Spleen (tissue), 11 donors: ENCODE data around the gene PRDX1. TPM values are rescaled to one million over a fixed set of nuclear protein-coding genes. Genes with fewer than 3 reads are reported as not detected.
"Not testable (repeated sequence)": the region's sequence is repeated elsewhere in the genome, so short reads cannot be mapped to it uniquely, and the experiment has no call there.

ENCODE experiments used
- DNase-seq: peaks from one replicate; pipeline ENCODE4 v3.0.0-alpha.2; 2020
- H3K27ac ChIP-seq, 8 donors: fragments of 200-600 bp; sonication (generic) in 7 of 8; 1 replicate in 4 of 8; 2 replicates in 4 of 8; pipeline versions ENCODE4 v1.5.0 to v1.8.0; 2016 to 2021; ENCODE audit warnings: inconsistent platforms in 4 of 8, mild to moderate bottlenecking in 4 of 8, moderate library complexity in 1 of 8
- H3K27me3 ChIP-seq, 7 donors: fragments of 200-600 bp; sonication (generic) in 6 of 7; replicated peaks in 1 of 7; 1 replicate in 4 of 7; 2 replicates in 3 of 7; pipeline versions ENCODE4 v1.5.0 to v1.8.0; 2016 to 2021; ENCODE audit warnings: inconsistent platforms in 3 of 7, mild to moderate bottlenecking in 1 of 7
- H3K36me3 ChIP-seq, 6 donors: fragments of 200-600 bp; sonication (generic) in 5 of 6; 1 replicate in 4 of 6; 2 replicates in 2 of 6; pipeline versions ENCODE4 v1.5.0 to v1.8.0; 2016 to 2021; ENCODE audit warnings: inconsistent platforms in 2 of 6
- H3K4me1 ChIP-seq, 6 donors: fragments of 200-600 bp; sonication (generic) in 5 of 6; 1 replicate in 3 of 6; 2 replicates in 3 of 6; pipeline versions ENCODE4 v1.5.0 to v1.8.0; 2016 to 2021; ENCODE audit warnings: inconsistent platforms in 3 of 6
- H3K4me3 ChIP-seq, 8 donors: fragments of 200-600 bp; sonication (generic) in 7 of 8; 1 replicate in 4 of 8; 2 replicates in 4 of 8; pipeline versions ENCODE4 v1.5.0 to v1.8.0; 2016 to 2021; ENCODE audit warnings: inconsistent platforms in 4 of 8, mild to moderate bottlenecking in 4 of 8, moderate library complexity in 2 of 8
- H3K9me3 ChIP-seq, 8 donors: fragments of 200-600 bp; sonication (generic) in 7 of 8; 1 replicate in 4 of 8; 2 replicates in 4 of 8; pipeline versions ENCODE4 v1.5.0 to v1.8.0; 2016 to 2021; ENCODE audit warnings: inconsistent platforms in 4 of 8
- CTCF ChIP-seq, 11 experiments: fragments of 200-600 bp in 7 of 11; fragments of 450-650 bp in 4 of 11; sonication (generic) in 4 of 11; IDR thresholded peaks in 8 of 11; conservative IDR thresholded peaks in 3 of 11; 1 replicate in 7 of 11; 2 replicates in 4 of 11; pipeline versions ENCODE4 v1.4.0 to v1.8.0; 2016 to 2021; ENCODE audit warnings: antibody characterized with exemption in 11 of 11, inconsistent platforms in 4 of 11, mild to moderate bottlenecking in 1 of 11
- POLR2A ChIP-seq, 3 donors: fragments of 450-650 bp; IDR thresholded peaks; one replicate each; pipeline ENCODE4 v1.5.1; 2017; ENCODE audit warnings: antibody characterized with exemption in 3 of 3, mild to moderate bottlenecking in 1 of 3
- POLR2AphosphoS5 ChIP-seq, 3 donors: sonication (generic); formaldehyde crosslinking; IDR thresholded peaks; one replicate each; pipeline ENCODE4 v1.5.1; 2017; ENCODE audit warnings: antibody characterized with exemption in 3 of 3
- WGBS, 5 donors: extraction: QIAGEN DNeasy Blood & Tissue Kit in 3 of 5; methylation state at CpG; one replicate each; pipeline versions ENCODE4 v1.1.5 to v1.1.7; 2013 to 2018; 5-methylcytosine and 5-hydroxymethylcytosine counted together
- intact Hi-C: fragments of 100-400 bp; cut with DNase I; formaldehyde crosslinking; loops from one replicate; pipeline ENCODE4 v1.15.0; 2023; ENCODE audit warnings: low total_unique reads
- polyA plus RNA-seq, 3 donors: library from polyadenylated mRNA; stranded (reverse); fragments of 200-250 nt; gene quantifications; one replicate each; pipeline ENCODE4 v1.2.1, GENCODE V29; 2013
- total RNA-seq, 7 donors: library from RNA; depleted of rRNA in 3 of 7; stranded (reverse); fragments of >200 nt in 3 of 7; fragmentation: NEBNext Ultra II Directional in 4 of 7; extraction: Animal tissue kit (Norgen Biotek cat#: 25700) in 4 of 7; gene quantifications; one replicate each; pipeline versions ENCODE4 v1.1.0 to v1.2.1, GENCODE V29; 2016 to 2021
- donor health status: healthy with polysubstance abuse.
- donor health status: DM: no; HTN: no; CAD: no; lungs with moderate emphysema.
- donor health status: DM: no; HTN: no; CAD: no.
- donor health status: Bipolar disorder and iron deficiency.
- donor health status: healthy.
- donor health status: DM: no; HTN: no; CAD: no.
- donor health status: DM: yes; HTN: yes; CAD: no.

Gene PRDX1
- total and polyA plus RNA-seq, 10 donors, result 156 to 457 (median 247) TPM

DNA sequence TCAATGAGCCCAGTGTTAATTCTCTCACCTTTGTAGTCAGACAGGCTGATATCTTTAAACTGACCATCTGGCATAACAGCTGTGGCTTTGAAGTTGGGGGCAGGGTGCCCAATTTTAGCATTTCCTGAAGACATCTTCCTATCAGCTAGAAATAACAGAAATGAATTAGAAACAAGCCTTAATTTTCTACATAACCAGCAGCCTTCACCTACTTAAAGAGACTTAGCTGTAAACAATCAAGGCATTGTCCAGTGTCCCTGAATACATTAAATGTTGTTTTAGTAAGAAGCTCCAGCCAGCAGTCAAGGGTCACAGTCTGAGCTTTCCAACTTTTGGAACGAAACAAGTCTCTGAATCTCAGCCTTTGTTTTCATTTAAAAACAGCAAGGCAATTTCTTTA is 2.8 kb downstream of the PRDX1 start:
- peak overlapping the region in 6 of 8 donors; percentile 2 to 91 (median 33) for H3K27ac ChIP-seq
- peak overlapping the region in 3 of 8 donors; percentile 5 to 80 (median 23) for H3K4me3 ChIP-seq
- no peaks in the 10 kb centered on the region for H3K9me3 ChIP-seq
- H3K36me3 ChIP-seq, result peaks cover 0 to 49% (median 36%) of the 10 kb centered on the region in 6 donors
- H3K4me1 ChIP-seq, result peaks cover 14 to 52% (median 28%) of the 10 kb centered on the region in 6 donors
- DNase-seq, result no peak
- no peaks in the 10 kb centered on the region for H3K27me3 ChIP-seq
- no peak for TF ChIP-seq POLR2AphosphoS5 (IDR thresholded peaks at IDR 0.05)
- TF ChIP-seq CTCF (IDR thresholded peaks at IDR 0.05 in 8 of 11, conservative IDR thresholded peaks at IDR 0.05 in 3 of 11), result no peak
- no peak for TF ChIP-seq POLR2A (IDR thresholded peaks at IDR 0.05)
- 7 to 31% (median 21%) methylated on average over 1 of the region's 1 CpG for WGBS, 5 donors
- intact Hi-C loops, result loop anchor here (5.0 kb wide), 1 partner anchor 348 kb away; no protein-coding TSS in a partner anchor

- H3K9me3 ChIP-seq, DNase-seq, H3K27me3 ChIP-seq: not testable (repeated sequence)
- Histone ChIP-seq H3K4me1 (peaks cover 14 to 52% (median 28%) of the 10 kb centered on the region in 6 donors), H3K36me3 (peaks cover 0 to 55% (median 41%) of the 10 kb centered on the region in 6 donors), H3K4me3 (peak overlapping the region in 1 of 8 donors; percentile 80), H3K27ac (peak overlapping the region in 1 of 8 donors; percentile 91)
- intact Hi-C loops, result loop anchor here (5.0 kb wide), 1 partner anchor 349 kb away; no protein-coding TSS in a partner anchor
- 77 to 95% (median 90%) methylated on average over 4 of the region's 4 CpGs for WGBS, 5 donors
Observed at GRCh38 chr1:45518366-45518765, 3.3 kb downstream of the PRDX1 start.

GRCh38 chr1:45516465-45516864 is 5.2 kb downstream of the PRDX1 start:
- intact Hi-C loops, result loop anchor here (5.0 kb wide), 1 partner anchor 351 kb away; no protein-coding TSS in a partner anchor
- H3K27ac ChIP-seq, result no peak overlapping the region
- H3K36me3 ChIP-seq, result peaks cover 0 to 74% (median 59%) of the 10 kb centered on the region in 6 donors
- TF ChIP-seq POLR2A (IDR thresholded peaks at IDR 0.05) (no peak), POLR2AphosphoS5 (IDR thresholded peaks at IDR 0.05) (no peak), CTCF (IDR thresholded peaks at IDR 0.05 in 8 of 11, conservative IDR thresholded peaks at IDR 0.05 in 3 of 11) (no peak)
- no peaks in the 10 kb centered on the region for H3K27me3 ChIP-seq
- H3K4me3 ChIP-seq, result no peak overlapping the region
- no peaks in the 10 kb centered on the region for H3K9me3 ChIP-seq
- WGBS, 5 donors, result 85 to 91% (median 89%) methylated on average over 4 of the region's 4 CpGs
- peaks cover 14 to 45% (median 24%) of the 10 kb centered on the region in 6 donors for H3K4me1 ChIP-seq
- peak; percentile 29 for DNase-seq

DNA sequence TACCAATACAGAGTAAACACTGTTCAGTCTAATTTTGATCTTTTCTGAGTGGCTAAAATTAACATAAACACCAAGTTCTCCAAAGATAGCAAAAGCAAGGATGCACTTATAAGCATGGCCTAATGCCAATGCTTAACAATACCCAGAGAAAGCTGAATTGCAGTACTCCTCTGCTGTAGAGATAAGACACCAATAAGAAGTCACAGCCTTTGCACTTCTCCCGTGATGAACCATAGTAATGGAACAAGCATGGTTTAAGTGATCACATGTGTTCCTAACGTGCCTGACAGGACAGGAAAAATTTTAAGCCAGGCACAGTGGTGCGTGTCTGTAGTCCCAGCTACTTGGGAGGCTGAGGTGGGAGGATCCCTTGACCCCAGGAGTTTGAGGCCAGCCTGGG is 5.6 kb downstream of the PRDX1 start:
- no peak overlapping the region for H3K27ac ChIP-seq

GRCh38 chr1:45513532-45514260 is 8.0 kb downstream of the PRDX1 start:
- H3K36me3 ChIP-seq, result peaks cover 5 to 100% (median 87%) of the 10 kb centered on the region in 6 donors
- H3K27me3 ChIP-seq, DNase-seq, H3K27ac ChIP-seq, H3K9me3 ChIP-seq, H3K4me3 ChIP-seq: not testable (repeated sequence)
- intact Hi-C loops, result loop anchor here (5.0 kb wide), 1 partner anchor 59 kb away; no protein-coding TSS in a partner anchor
- 74 to 89% (median 84%) methylated on average over 9 of the region's 9 CpGs for WGBS, 5 donors
- peaks cover 0 to 19% (median 7%) of the 10 kb centered on the region in 6 donors for H3K4me1 ChIP-seq

More for the DNA sequence above, 5.6 kb downstream of the PRDX1 start:
- Histone ChIP-seq H3K36me3 (peaks cover 0 to 78% (median 63%) of the 10 kb centered on the region in 6 donors), H3K4me3 (no peak overlapping the region), H3K9me3 (no peaks in the 10 kb centered on the region), H3K4me1 (peaks cover 14 to 42% (median 24%) of the 10 kb centered on the region in 6 donors), H3K27me3 (no peaks in the 10 kb centered on the region)
- WGBS, 5 donors, result 62 to 90% (median 76%) methylated on average over 3 of the region's 3 CpGs
- TF ChIP-seq POLR2A (IDR thresholded peaks at IDR 0.05), result no peak
- no peak for TF ChIP-seq CTCF (IDR thresholded peaks at IDR 0.05 in 8 of 11, conservative IDR thresholded peaks at IDR 0.05 in 3 of 11)
- TF ChIP-seq POLR2AphosphoS5 (IDR thresholded peaks at IDR 0.05), result no peak
- intact Hi-C loops, result loop anchor here (5.0 kb wide), 1 partner anchor 351 kb away; no protein-coding TSS in a partner anchor
- no peak for DNase-seq
